Activated naive CD4-positive, alpha-beta T cell treated with anti-CD3 and anti-CD28 coated beads for 36 hours (primary cell): ENCODE data around the gene NXPH4. TPM values are rescaled to one million over a fixed set of nuclear protein-coding genes. Genes with fewer than 3 reads are reported as not detected.
A peak's percentile ranks its signal among the peaks of the same experiment; 100 is the strongest.

Source experiments
- CTCF ChIA-PET: fragments of 350-600 bp; sonication (Branson Sonifier 250); formaldehyde crosslinking; loops from one replicate; lab custom pipeline; 2021; ENCODE audit warnings: antibody characterized with exemption; lab: Charles Lee
- DNase-seq: peaks from one replicate; pipeline ENCODE4 v3.0.0-alpha.2; 2020
- H3K27ac Mint-ChIP-seq: one replicate; pipeline ENCODE4 v1.8.0; 2021; ENCODE audit warnings: mild to moderate bottlenecking, mixed read lengths
- H3K27me3 Mint-ChIP-seq: one replicate; pipeline ENCODE4 v1.8.0; 2021; ENCODE audit warnings: low read depth, mixed read lengths
- H3K36me3 Mint-ChIP-seq: one replicate; pipeline ENCODE4 v1.8.0; 2021; ENCODE audit warnings: low read depth, mixed read lengths
- H3K4me1 Mint-ChIP-seq: one replicate; pipeline ENCODE4 v1.8.0; 2021; ENCODE audit warnings: low read depth, mixed read lengths
- H3K4me3 Mint-ChIP-seq: one replicate; pipeline ENCODE4 v1.8.0; 2021; ENCODE audit warnings: mild to moderate bottlenecking, moderate library complexity, mixed read lengths
- H3K9me3 Mint-ChIP-seq: one replicate; pipeline ENCODE4 v1.8.0; 2021; ENCODE audit warnings: mixed read lengths
- intact Hi-C: fragments of 100-400 bp; cut with micrococcal nuclease; formaldehyde crosslinking; loops from one replicate; pipeline ENCODE4 v1.15.1; 2023
- total RNA-seq, 2 experiments: library from RNA; stranded (reverse); gene quantifications; one replicate each; pipeline ENCODE4 v1.2.3, GENCODE V29; 2021

Gene NXPH4
- total RNA-seq, 2 experiments from 2014 or later, result 0.25 to 0.79 TPM

- Mint-ChIP-seq H3K27me3 (peaks cover 56% of the 10 kb centered on the region), H3K27ac (no peak overlapping the region), H3K4me3 (no peak overlapping the region), H3K36me3 (no peaks in the 10 kb centered on the region), H3K9me3 (no peaks in the 10 kb centered on the region), H3K4me1 (peaks cover 31% of the 10 kb centered on the region)
- CTCF ChIA-PET, result interaction anchor here (0.8 to 10.9 kb wide), 14 partner anchors 10 to 275 kb away, joined by 3 to 333 read pairs (median 9); partner anchors contain the start of genes GLI1, INHBE and SHMT2
- no peak for DNase-seq
- intact Hi-C loops, result no loop called here
Observed at GRCh38 chr12:57215065-57215464, 1.5 kb upstream of the NXPH4 start.

- H3K27ac Mint-ChIP-seq, result no peak overlapping the region
- H3K9me3 Mint-ChIP-seq, result no peaks in the 10 kb centered on the region
- H3K27me3 Mint-ChIP-seq, result peaks cover 58% of the 10 kb centered on the region
- H3K4me3 Mint-ChIP-seq, result peak overlapping the region; percentile 46
- no peaks in the 10 kb centered on the region for H3K36me3 Mint-ChIP-seq
- intact Hi-C loops, result no loop called here
- H3K4me1 Mint-ChIP-seq, result peaks cover 33% of the 10 kb centered on the region
- CTCF ChIA-PET, result interaction anchor here (4.6 to 10.9 kb wide), 3 partner anchors 10 to 25 kb away, joined by 73 to 333 read pairs (median 93); partner anchors contain the start of gene SHMT2
- peak; percentile 50 for DNase-seq
Observed at GRCh38 chr12:57215668-57216013, 953 bp upstream of the NXPH4 start.

GRCh38 chr12:57216921-57217879, 606 bp downstream of the NXPH4 start:
- DNase-seq, result peak; percentile 25
- H3K27ac Mint-ChIP-seq, result no peak overlapping the region
- peak overlapping the region; percentile 60 for H3K4me3 Mint-ChIP-seq
- CTCF ChIA-PET, result interaction anchor here (0.6 to 10.9 kb wide), 4 partner anchors 9 to 24 kb away, joined by 4 to 333 read pairs (median 8); partner anchors contain the start of gene SHMT2
- H3K9me3 Mint-ChIP-seq, result no peaks in the 10 kb centered on the region
- peaks cover 73% of the 10 kb centered on the region for H3K27me3 Mint-ChIP-seq
- no peaks in the 10 kb centered on the region for H3K36me3 Mint-ChIP-seq
- intact Hi-C loops, result no loop called here
- peaks cover 45% of the 10 kb centered on the region for H3K4me1 Mint-ChIP-seq

- DNase-seq, result no peak
- Mint-ChIP-seq H3K36me3 (no peaks in the 10 kb centered on the region), H3K27me3 (peaks cover 82% of the 10 kb centered on the region), H3K9me3 (no peaks in the 10 kb centered on the region), H3K4me1 (peaks cover 45% of the 10 kb centered on the region), H3K27ac (no peak overlapping the region), H3K4me3 (no peak overlapping the region)
- CTCF ChIA-PET, result interaction anchor here (0.6 to 10.9 kb wide), 4 partner anchors 8 to 23 kb away, joined by 4 to 333 read pairs (median 8); partner anchors contain the start of gene SHMT2
- intact Hi-C loops, result no loop called here
Observed at GRCh38 chr12:57218030-57218853, 1.6 kb downstream of the NXPH4 start.

- DNase-seq, result no peak
- Mint-ChIP-seq H3K4me3 (no peak overlapping the region), H3K27ac (no peak overlapping the region), H3K4me1 (peaks cover 34% of the 10 kb centered on the region), H3K9me3 (no peaks in the 10 kb centered on the region), H3K27me3 (peaks cover 82% of the 10 kb centered on the region), H3K36me3 (no peaks in the 10 kb centered on the region)
- CTCF ChIA-PET, result interaction anchor here (2.7 to 10.9 kb wide), 2 partner anchors 10 to 22 kb away, joined by 8 to 333 read pairs; partner anchors contain the start of gene SHMT2
- intact Hi-C loops, result no loop called here
Observed at GRCh38 chr12:57219205-57219992, 2.8 kb downstream of the NXPH4 start.

- Mint-ChIP-seq H3K27ac (no peak overlapping the region), H3K36me3 (no peaks in the 10 kb centered on the region), H3K27me3 (peaks cover 79% of the 10 kb centered on the region), H3K4me1 (peaks cover 36% of the 10 kb centered on the region), H3K4me3 (no peak overlapping the region), H3K9me3 (no peaks in the 10 kb centered on the region)
- intact Hi-C loops, result loop anchor here (10.0 kb wide), 1 partner anchor 625 kb away; the partner anchor contains the start of gene CTDSP2
- CTCF ChIA-PET, result interaction anchor here (2.7 to 10.9 kb wide), 2 partner anchors 10 to 21 kb away, joined by 8 to 333 read pairs; partner anchors contain the start of gene SHMT2
- no peak for DNase-seq
Observed at GRCh38 chr12:57219993-57220754, 3.6 kb downstream of the NXPH4 start.

- H3K4me3 Mint-ChIP-seq, result no peak overlapping the region
- intact Hi-C loops, result loop anchor here (10.0 kb wide), 1 partner anchor 624 kb away; the partner anchor contains the start of gene CTDSP2
Observed at GRCh38 chr12:57220770-57221168, 4.2 kb downstream of the NXPH4 start.

GRCh38 chr12:57221169-57221917, 4.7 kb downstream of the NXPH4 start:
- H3K36me3 Mint-ChIP-seq, result no peaks in the 10 kb centered on the region
- CTCF ChIA-PET, result interaction anchor here (0.7 to 12.9 kb wide), 4 partner anchors 9 to 19 kb away, joined by 3 to 290 read pairs (median 4); a partner anchor contains a TSS
- intact Hi-C loops, result loop anchor here (10.0 kb wide), 1 partner anchor 623 kb away; the partner anchor contains the start of gene CTDSP2

More at GRCh38 chr12:57220770-57221168, 4.2 kb downstream of the NXPH4 start:
- H3K9me3 Mint-ChIP-seq, result no peaks in the 10 kb centered on the region
- CTCF ChIA-PET, result no interaction called here
- no peak overlapping the region for H3K27ac Mint-ChIP-seq
- no peaks in the 10 kb centered on the region for H3K36me3 Mint-ChIP-seq
- peaks cover 78% of the 10 kb centered on the region for H3K27me3 Mint-ChIP-seq
- no peak for DNase-seq
- peaks cover 35% of the 10 kb centered on the region for H3K4me1 Mint-ChIP-seq

GRCh38 chr12:57222286-57223190, 5.9 kb downstream of the NXPH4 start:
- CTCF ChIA-PET, result interaction anchor here (0.6 to 12.9 kb wide), 5 partner anchors 8 to 236 kb away, joined by 3 to 290 read pairs (median 5); partner anchors contain the start of gene GLI1
- peaks cover 82% of the 10 kb centered on the region for H3K27me3 Mint-ChIP-seq
- no peak overlapping the region for H3K4me3 Mint-ChIP-seq
- peaks cover 38% of the 10 kb centered on the region for H3K4me1 Mint-ChIP-seq
- no peak for DNase-seq
- no peaks in the 10 kb centered on the region for H3K9me3 Mint-ChIP-seq
- no peak overlapping the region for H3K27ac Mint-ChIP-seq
- intact Hi-C loops, result loop anchor here (10.0 kb wide), 1 partner anchor 622 kb away; the partner anchor contains the start of gene CTDSP2
- H3K36me3 Mint-ChIP-seq, result no peaks in the 10 kb centered on the region

More at GRCh38 chr12:57221169-57221917, 4.7 kb downstream of the NXPH4 start:
- H3K4me3 Mint-ChIP-seq, result no peak overlapping the region
- H3K27ac Mint-ChIP-seq, result no peak overlapping the region
- peaks cover 79% of the 10 kb centered on the region for H3K27me3 Mint-ChIP-seq
- H3K9me3 Mint-ChIP-seq, result no peaks in the 10 kb centered on the region
- H3K4me1 Mint-ChIP-seq, result peaks cover 35% of the 10 kb centered on the region
- DNase-seq, result no peak
